GM10847 (cell line): ENCODE results near the gene COQ7.

Source experiments
- POLR2A ChIP-seq: IDR thresholded peaks from 2 replicates; pipeline ENCODE4 v1.6.1; 2011; ENCODE audit not compliant: insufficient read length; ENCODE audit errors: extremely low read depth

Gene COQ7

GRCh38 chr16:19067349-19068236 lies at the start of gene COQ7:
Gene COQ7 (plus strand): TSS chr16:19067614. CDS start chr16:19067665, 51 bp downstream.
- TF ChIP-seq POLR2A, result no peak

- TF ChIP-seq POLR2A, result no peak
Observed at GRCh38 chr16:19020689-19021088, 46.7 kb upstream of the COQ7 start.

GRCh38 chr16:19021747-19022146 lies 45.7 kb upstream of the COQ7 start:
- TF ChIP-seq POLR2A, result no peak

- TF ChIP-seq POLR2A, result no peak
Observed at GRCh38 chr16:19027416-19027815, 40.0 kb upstream of the COQ7 start.

- TF ChIP-seq POLR2A, result no peak
Observed at GRCh38 chr16:19029980-19030379, 37.4 kb upstream of the COQ7 start.

- TF ChIP-seq POLR2A, result no peak
Observed at GRCh38 chr16:19031738-19032137, 35.7 kb upstream of the COQ7 start.

- no peak for TF ChIP-seq POLR2A
Observed at GRCh38 chr16:19033761-19034160, 33.7 kb upstream of the COQ7 start.

- no peak for TF ChIP-seq POLR2A
Observed at GRCh38 chr16:19040400-19040799, 27.0 kb upstream of the COQ7 start.

GRCh38 chr16:19044769-19045168 lies 22.6 kb upstream of the COQ7 start:
- TF ChIP-seq POLR2A, result no peak

- no peak for TF ChIP-seq POLR2A
Observed at GRCh38 chr16:19046062-19046461, 21.4 kb upstream of the COQ7 start.

- TF ChIP-seq POLR2A, result no peak
Observed at GRCh38 chr16:19062706-19063105, 4.7 kb upstream of the COQ7 start.

- no peak for TF ChIP-seq POLR2A
Observed at GRCh38 chr16:19066988-19067348, 446 bp upstream of the COQ7 start.

GRCh38 chr16:19068237-19068815 lies 912 bp downstream of the COQ7 start:
- no peak for TF ChIP-seq POLR2A

- no peak for TF ChIP-seq POLR2A
Observed at GRCh38 chr16:19071811-19072777, 4.7 kb downstream of the COQ7 start.

- TF ChIP-seq POLR2A, result no peak
Observed at GRCh38 chr16:19073344-19073743, 5.9 kb downstream of the COQ7 start.

- no peak for TF ChIP-seq POLR2A
Observed at GRCh38 chr16:19073863-19074262, 6.4 kb downstream of the COQ7 start.

GRCh38 chr16:19075511-19075910 lies 8.1 kb downstream of the COQ7 start:
- no peak for TF ChIP-seq POLR2A
